Choroid plexus epithelial cell (primary cell): ENCODE results near the gene ZSCAN23.
A peak's percentile ranks its signal among the peaks of the same experiment; 100 is the strongest.
"Not testable (repeated sequence)": the region's sequence is repeated elsewhere in the genome, so short reads cannot be mapped to it uniquely, and the experiment has no call there.

Experiments used
- DNase-seq: peaks from one replicate; pipeline ENCODE4 v3.0.0-alpha.2; 2010; ENCODE audit warnings: low read depth
- H3K4me3 ChIP-seq: 2 replicates; pipeline ENCODE4 v1.5.1; 2011; ENCODE audit warnings: low read depth, mild to moderate bottlenecking, control low read depth, low read length, moderate library complexity
- TF ChIP-seq, protein P1 (sequence below): conservative IDR thresholded peaks from 2 replicates; pipeline ENCODE4 v1.5.1; 2011; ENCODE audit warnings: low read depth, mild to moderate bottlenecking, control low read depth, inconsistent platforms, low read length, moderate library complexity

ZSCAN23 gene

DNA sequence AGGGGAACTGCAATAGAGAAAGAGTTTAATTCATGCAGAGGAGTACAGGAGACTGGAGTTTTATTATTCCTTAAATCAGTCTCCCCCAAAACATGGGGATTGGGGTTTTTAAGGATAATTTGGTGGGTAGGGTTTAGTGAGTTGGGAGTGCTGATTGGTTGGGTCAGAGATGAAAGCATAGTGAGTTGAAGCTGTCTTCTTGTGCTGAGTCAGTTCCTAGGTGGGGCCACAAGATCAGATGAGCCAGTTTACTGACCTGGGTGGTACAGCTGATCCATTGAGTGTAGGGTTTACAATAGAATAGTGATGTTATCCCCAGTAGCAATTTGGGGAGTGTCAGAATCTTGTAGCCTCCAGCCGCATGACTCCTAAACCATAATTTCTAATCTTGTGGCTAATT is 43.2 kb upstream of the ZSCAN23 start:
- DNase-seq, result no peak
- TF ChIP-seq, protein P1, sequence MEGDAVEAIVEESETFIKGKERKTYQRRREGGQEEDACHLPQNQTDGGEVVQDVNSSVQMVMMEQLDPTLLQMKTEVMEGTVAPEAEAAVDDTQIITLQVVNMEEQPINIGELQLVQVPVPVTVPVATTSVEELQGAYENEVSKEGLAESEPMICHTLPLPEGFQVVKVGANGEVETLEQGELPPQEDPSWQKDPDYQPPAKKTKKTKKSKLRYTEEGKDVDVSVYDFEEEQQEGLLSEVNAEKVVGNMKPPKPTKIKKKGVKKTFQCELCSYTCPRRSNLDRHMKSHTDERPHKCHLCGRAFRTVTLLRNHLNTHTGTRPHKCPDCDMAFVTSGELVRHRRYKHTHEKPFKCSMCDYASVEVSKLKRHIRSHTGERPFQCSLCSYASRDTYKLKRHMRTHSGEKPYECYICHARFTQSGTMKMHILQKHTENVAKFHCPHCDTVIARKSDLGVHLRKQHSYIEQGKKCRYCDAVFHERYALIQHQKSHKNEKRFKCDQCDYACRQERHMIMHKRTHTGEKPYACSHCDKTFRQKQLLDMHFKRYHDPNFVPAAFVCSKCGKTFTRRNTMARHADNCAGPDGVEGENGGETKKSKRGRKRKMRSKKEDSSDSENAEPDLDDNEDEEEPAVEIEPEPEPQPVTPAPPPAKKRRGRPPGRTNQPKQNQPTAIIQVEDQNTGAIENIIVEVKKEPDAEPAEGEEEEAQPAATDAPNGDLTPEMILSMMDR, result no peak
- no peak overlapping the region for H3K4me3 ChIP-seq

- TF ChIP-seq, protein P1, result no peak
- no peak overlapping the region for H3K4me3 ChIP-seq
Observed at GRCh38 chr6:28485482-28485881, 42.2 kb upstream of the ZSCAN23 start.

DNA sequence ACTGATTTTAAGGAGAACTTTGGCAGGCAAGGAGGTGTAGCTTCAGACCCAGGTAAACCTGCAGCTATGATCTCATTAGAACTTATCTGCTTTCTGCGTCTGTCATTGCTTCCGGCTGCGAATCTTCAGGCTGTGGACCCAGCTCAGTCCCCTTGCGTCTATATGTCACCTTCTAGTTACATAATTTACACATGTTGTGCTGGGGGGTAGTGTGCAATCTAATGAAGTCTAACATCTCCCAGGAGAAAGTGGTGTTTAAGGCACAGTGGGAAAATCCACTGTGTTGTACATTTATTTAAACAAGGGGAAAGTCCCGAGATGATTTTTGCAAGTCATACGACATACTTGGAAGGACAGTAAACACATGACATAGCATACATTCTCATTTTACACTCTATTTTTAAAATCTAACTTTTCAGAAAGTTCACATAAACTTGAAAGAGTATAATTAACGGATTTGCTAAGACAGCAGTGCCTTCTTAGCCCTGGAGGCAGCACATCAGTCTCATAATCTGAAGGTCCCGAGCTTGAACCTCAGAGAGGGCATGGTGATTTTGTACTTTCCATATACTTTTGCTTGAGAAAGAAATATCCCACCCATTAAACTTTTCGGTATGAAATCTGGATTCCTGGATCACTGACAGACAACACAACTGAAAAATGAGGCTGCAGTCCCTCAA is 37.1 kb upstream of the ZSCAN23 start:
- TF ChIP-seq, protein P1, result no peak
- no peak overlapping the region for H3K4me3 ChIP-seq
- no peak for DNase-seq

More at GRCh38 chr6:28485482-28485881, 42.2 kb upstream of the ZSCAN23 start:
- DNase-seq, result no peak

GRCh38 chr6:28478518-28478917 is 35.2 kb upstream of the ZSCAN23 start:
- no peak overlapping the region for H3K4me3 ChIP-seq
- TF ChIP-seq, protein P1, result no peak

DNA sequence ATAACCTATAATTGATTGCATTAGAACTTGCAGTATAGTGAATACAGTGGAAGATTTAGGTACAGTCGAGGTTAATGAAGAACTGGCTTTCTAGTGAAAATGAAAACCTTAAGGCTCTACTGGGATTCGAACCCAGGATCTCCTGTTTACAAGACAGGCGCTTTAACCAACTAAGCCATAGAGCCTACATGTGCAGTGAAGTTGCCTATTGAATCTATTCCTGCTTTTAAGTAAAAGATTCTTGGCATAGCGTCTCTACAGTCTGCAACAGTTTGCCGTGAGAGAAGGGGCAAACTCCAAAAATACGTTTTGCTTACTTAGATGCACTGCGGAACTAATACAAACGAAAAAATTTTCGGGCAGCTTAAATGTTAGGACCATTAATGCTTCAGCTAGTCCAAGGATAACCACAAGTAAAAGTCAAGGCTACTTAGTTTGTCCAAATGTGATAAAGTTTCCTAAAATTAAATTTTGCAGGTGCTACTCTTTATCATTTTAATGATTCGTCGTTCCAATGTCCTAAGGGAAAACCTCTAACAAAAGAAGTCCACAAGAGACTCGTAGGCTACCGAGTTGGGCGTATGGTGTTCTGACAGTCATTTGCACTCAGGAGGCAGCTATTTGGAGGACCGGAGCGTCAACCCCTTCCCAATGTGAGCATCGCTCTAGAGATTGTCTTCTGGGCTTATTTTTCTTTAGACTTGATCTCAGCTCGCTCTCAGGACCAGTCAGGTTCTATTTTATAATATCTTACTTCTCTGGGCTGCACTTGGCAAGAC is 31.3 kb upstream of the ZSCAN23 start:
- TF ChIP-seq, protein P1, result no peak

More at GRCh38 chr6:28478518-28478917, 35.2 kb upstream of the ZSCAN23 start:
- DNase-seq, result no peak

GRCh38 chr6:28469153-28469745 is 26.0 kb upstream of the ZSCAN23 start:
- H3K4me3 ChIP-seq, DNase-seq: not testable (repeated sequence)

More for the DNA sequence above, 31.3 kb upstream of the ZSCAN23 start:
- H3K4me3 ChIP-seq, result peak overlapping the region; percentile 49
- peak; percentile 94 for DNase-seq

DNA sequence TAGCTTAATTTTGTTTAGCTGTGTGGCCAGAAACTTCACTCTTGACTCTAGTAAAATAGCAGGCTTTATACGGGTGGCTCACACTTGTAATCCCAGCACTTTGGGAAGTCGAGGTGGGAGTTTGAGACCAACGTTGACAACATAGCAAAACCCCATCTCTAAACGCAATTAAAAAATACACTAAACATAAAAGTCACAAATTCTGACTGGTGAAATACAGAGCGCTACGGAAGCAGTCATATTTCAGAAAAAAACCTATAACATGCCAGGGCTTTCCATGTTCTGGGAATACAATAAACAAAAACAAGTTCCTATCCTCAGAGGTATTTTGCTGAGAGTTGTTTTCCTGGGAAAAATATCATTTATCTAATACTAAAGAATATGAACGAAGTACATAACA is 24.8 kb upstream of the ZSCAN23 start:
- TF ChIP-seq, protein P1, result no peak
- no peak for DNase-seq
- no peak overlapping the region for H3K4me3 ChIP-seq
